Hypothalamus (tissue), 51 donors: ENCODE measurements around the gene IQSEC1.

ENCODE experiments used
- DNase-seq, 51 donors: peaks; one replicate each; lab custom pipeline; 2025; lab: John Stamatoyannopoulos, UW

Gene IQSEC1

GRCh38 chr3:13008155-13008995 is 64.9 kb downstream of the IQSEC1 start:
- DNase-seq: no peak

- no peak for DNase-seq
These were observed 65.8 kb downstream of the IQSEC1 start for GRCh38 chr3:13007251-13007941.

GRCh38 chr3:13006216-13006990 is 66.8 kb downstream of the IQSEC1 start:
- no peak for DNase-seq

GRCh38 chr3:13005301-13005700 is 67.9 kb downstream of the IQSEC1 start:
- no peak for DNase-seq

- peak in 1 of 51 donors; percentile 21 for DNase-seq
These were observed 68.9 kb downstream of the IQSEC1 start for GRCh38 chr3:13004376-13004775.

GRCh38 chr3:13003608-13004007 is 69.6 kb downstream of the IQSEC1 start:
- DNase-seq: no peak

GRCh38 chr3:13002398-13003124 is 70.7 kb downstream of the IQSEC1 start:
- no peak for DNase-seq

- peak in 32 of 51 donors; percentile 20 to 66 (median 44) for DNase-seq
These were observed 73.8 kb downstream of the IQSEC1 start for GRCh38 chr3:12999147-13000140.

GRCh38 chr3:12998648-12999047 is 74.6 kb downstream of the IQSEC1 start:
- DNase-seq: no peak

- DNase-seq: no peak
These were observed 75.8 kb downstream of the IQSEC1 start for GRCh38 chr3:12997387-12997786.

GRCh38 chr3:12996181-12996506 is 77.1 kb downstream of the IQSEC1 start:
- no peak for DNase-seq

GRCh38 chr3:12995389-12996180 is 77.6 kb downstream of the IQSEC1 start:
- no peak for DNase-seq

- peak in 50 of 51 donors; percentile 47 to 93 (median 80) for DNase-seq
These were observed 78.4 kb downstream of the IQSEC1 start for GRCh38 chr3:12994607-12995388.

GRCh38 chr3:12994357-12994606 is 78.9 kb downstream of the IQSEC1 start:
- DNase-seq: peak in 8 of 51 donors; percentile 27 to 54 (median 33)

- peak in 9 of 51 donors; percentile 22 to 61 (median 47) for DNase-seq
These were observed 79.5 kb downstream of the IQSEC1 start for GRCh38 chr3:12993517-12994356.

GRCh38 chr3:12992629-12993516 is 80.4 kb downstream of the IQSEC1 start:
- peak in 1 of 51 donors; percentile 29 for DNase-seq
